Stimulated activated effector memory CD8-positive, alpha-beta T cell treated with anti-CD3 and anti-CD28 coated beads, Interleukin-12 subunit alpha, Interleukin-12 subunit beta, amount 100 ng/mL, for 72 hours (primary cell): ENCODE results near the gene TIAM1.
A peak's percentile ranks its signal among the peaks of the same experiment; 100 is the strongest.

Experiments
- ATAC-seq: fragments of 150-1000 bp; cut with Tn5 transposase; 2 replicates; pipeline ENCODE4 v1.10.0; 2021
- DNase-seq, 2 donors: peaks; one replicate each; pipeline ENCODE4 v3.0.0; 2021 to 2022; ENCODE audit warnings: low spot score in 2 of 2
- H3K27ac Mint-ChIP-seq: one replicate; pipeline ENCODE4 v1.8.0; 2022; ENCODE audit warnings: mild to moderate bottlenecking, mixed read lengths
- H3K36me3 Mint-ChIP-seq: one replicate; pipeline ENCODE4 v1.8.0; 2022; ENCODE audit warnings: mild to moderate bottlenecking, mixed read lengths
- H3K4me1 Mint-ChIP-seq: one replicate; pipeline ENCODE4 v1.8.0; 2022; ENCODE audit warnings: mixed read lengths
- H3K4me3 Mint-ChIP-seq: one replicate; pipeline ENCODE4 v1.8.0; 2022; ENCODE audit warnings: mild to moderate bottlenecking, mixed read lengths
- H3K9me3 Mint-ChIP-seq: one replicate; pipeline ENCODE4 v1.8.0; 2022; ENCODE audit warnings: mixed read lengths

TIAM1 gene

GRCh38 chr21:31132574-31133242 is 211.4 kb downstream of the TIAM1 start:
- H3K4me3 Mint-ChIP-seq: peak overlapping the region; percentile 62
- DNase-seq: peak; percentile 16 to 65
- peak; percentile 89 for ATAC-seq
- peaks cover 74% of the 10 kb centered on the region for H3K36me3 Mint-ChIP-seq
- peak overlapping the region; percentile 72 for H3K27ac Mint-ChIP-seq
- no peaks in the 10 kb centered on the region for H3K9me3 Mint-ChIP-seq
- H3K4me1 Mint-ChIP-seq: peaks cover 49% of the 10 kb centered on the region

- Mint-ChIP-seq H3K4me1 (peaks cover 49% of the 10 kb centered on the region), H3K36me3 (peaks cover 76% of the 10 kb centered on the region), H3K9me3 (no peaks in the 10 kb centered on the region), H3K4me3 (no peak overlapping the region), H3K27ac (peak overlapping the region; percentile 23)
- ATAC-seq: peak; percentile 78
- DNase-seq: no peak
These were observed 213.2 kb downstream of the TIAM1 start for GRCh38 chr21:31130821-31131220.

DNA sequence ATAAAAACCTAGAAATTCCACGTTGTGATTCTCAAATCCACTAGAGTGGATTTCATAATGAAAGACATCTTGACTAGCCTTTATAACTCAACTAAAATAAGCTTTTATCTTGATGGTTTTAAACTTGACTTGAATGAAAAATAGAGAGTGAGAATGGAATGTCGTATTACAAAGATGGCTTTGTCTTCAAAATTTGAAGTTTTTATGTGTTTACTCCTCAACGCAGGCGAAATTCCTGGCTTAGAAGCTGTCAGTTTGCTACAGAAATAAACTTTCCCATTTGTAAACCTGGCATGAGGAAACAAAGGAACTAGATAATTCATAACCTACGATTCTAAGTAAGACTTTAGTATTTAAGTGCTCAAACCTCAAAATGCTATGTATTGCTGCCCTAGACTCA is 215.8 kb downstream of the TIAM1 start:
- Mint-ChIP-seq H3K4me3 (no peak overlapping the region), H3K27ac (no peak overlapping the region), H3K4me1 (peaks cover 37% of the 10 kb centered on the region), H3K9me3 (no peaks in the 10 kb centered on the region), H3K36me3 (peaks cover 73% of the 10 kb centered on the region)
- ATAC-seq (no peak), DNase-seq (no peak)

- H3K36me3 Mint-ChIP-seq: peaks cover 71% of the 10 kb centered on the region
- H3K27ac Mint-ChIP-seq: no peak overlapping the region
- H3K9me3 Mint-ChIP-seq: no peaks in the 10 kb centered on the region
- H3K4me1 Mint-ChIP-seq: no peaks in the 10 kb centered on the region
- H3K4me3 Mint-ChIP-seq: no peak overlapping the region
- no peak for ATAC-seq
- DNase-seq: no peak
These were observed 220.1 kb downstream of the TIAM1 start for GRCh38 chr21:31124010-31124409.

DNA sequence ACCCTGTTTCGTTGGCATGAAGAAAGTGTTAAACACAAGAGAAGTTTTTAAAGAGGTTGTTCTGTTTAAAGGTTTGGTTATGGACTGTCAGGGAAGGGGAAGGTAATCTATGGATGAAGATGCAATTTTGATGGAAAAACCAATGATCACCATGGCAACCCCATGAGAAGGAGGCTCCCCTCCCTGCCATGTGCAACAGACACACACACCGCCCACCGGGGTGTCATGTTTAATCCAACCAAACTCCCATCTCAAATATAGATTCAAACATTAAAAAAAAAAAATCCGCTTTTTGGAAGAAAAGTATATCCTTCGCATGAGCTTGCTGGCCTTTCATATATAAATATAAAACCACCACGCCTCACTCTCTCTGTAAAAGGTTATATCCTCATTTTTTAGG is 224.9 kb downstream of the TIAM1 start:
- H3K4me3 Mint-ChIP-seq: no peak overlapping the region
- ATAC-seq: no peak
- peaks cover 36% of the 10 kb centered on the region for H3K36me3 Mint-ChIP-seq
- H3K27ac Mint-ChIP-seq: no peak overlapping the region
- DNase-seq: no peak
- H3K4me1 Mint-ChIP-seq: no peaks in the 10 kb centered on the region
- no peaks in the 10 kb centered on the region for H3K9me3 Mint-ChIP-seq

DNA sequence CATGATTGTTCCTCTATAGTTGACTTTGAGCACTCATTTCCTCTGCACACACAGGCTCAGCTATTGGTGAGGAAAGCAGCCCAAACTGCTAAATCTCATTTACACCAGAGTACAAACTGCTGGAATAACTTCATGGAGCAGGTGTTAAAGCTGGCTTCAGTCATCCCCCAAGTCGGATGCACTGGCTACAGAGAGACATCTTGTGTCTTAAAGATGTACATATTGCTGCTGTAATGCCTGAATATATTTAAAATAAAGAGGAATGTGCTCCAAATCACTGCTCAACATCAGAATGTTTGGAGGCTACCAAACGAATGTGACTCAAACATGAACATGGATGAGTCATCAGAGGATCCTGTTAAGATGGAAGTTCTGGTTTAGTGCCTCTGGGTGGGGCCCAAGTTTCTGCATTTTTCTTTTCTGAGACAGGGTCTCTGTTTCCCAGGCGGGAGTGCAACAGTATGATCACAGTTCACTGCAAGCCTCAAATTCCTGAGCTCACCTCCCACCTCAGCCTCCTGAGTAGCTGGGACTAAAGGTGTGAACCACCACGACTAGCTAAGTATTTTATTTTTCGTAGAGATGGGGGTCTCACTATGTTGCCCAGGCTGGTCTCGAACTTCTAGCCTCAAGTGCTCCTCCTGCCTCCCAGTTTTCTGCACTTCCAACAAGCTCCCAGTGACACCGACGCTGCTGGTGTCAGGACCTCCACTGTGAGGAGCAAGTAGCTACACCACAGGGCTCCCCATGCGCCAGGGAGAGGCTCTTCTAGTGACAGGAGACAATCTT is 226.7 kb downstream of the TIAM1 start:
- DNase-seq (no peak), ATAC-seq (peak; percentile 65)
- Mint-ChIP-seq H3K27ac (no peak overlapping the region), H3K4me1 (no peaks in the 10 kb centered on the region), H3K9me3 (no peaks in the 10 kb centered on the region), H3K36me3 (peaks cover 25% of the 10 kb centered on the region), H3K4me3 (no peak overlapping the region)

GRCh38 chr21:31115249-31115648 is 228.8 kb downstream of the TIAM1 start:
- Mint-ChIP-seq H3K4me1 (no peaks in the 10 kb centered on the region), H3K27ac (no peak overlapping the region), H3K36me3 (peaks cover 10% of the 10 kb centered on the region), H3K4me3 (no peak overlapping the region), H3K9me3 (no peaks in the 10 kb centered on the region)
- ATAC-seq (no peak), DNase-seq (no peak)

DNA sequence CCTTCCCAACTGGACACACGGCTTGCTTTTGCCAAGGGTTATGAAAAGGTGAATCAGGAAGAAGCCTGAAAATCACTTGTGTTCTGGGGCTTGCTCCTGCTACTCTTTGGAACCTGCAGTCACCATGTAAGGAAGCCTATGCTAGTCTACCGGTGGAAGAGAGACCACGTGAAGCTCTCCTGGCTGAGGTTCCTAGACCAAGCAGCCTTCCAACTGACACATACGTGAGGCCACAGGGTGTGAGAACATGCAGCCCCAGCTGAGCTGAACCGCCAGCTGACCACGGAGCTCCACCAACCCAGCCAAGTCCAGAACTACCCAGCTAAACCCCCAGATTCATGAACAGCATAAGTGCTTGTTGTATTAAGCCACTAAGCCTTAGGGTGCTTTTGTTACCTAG is 233.0 kb downstream of the TIAM1 start:
- no peak overlapping the region for H3K4me3 Mint-ChIP-seq
- H3K9me3 Mint-ChIP-seq: no peaks in the 10 kb centered on the region
- ATAC-seq (no peak), DNase-seq (no peak)
- no peaks in the 10 kb centered on the region for H3K4me1 Mint-ChIP-seq
- H3K36me3 Mint-ChIP-seq: no peaks in the 10 kb centered on the region
- no peak overlapping the region for H3K27ac Mint-ChIP-seq

GRCh38 chr21:31110430-31110829 is 233.6 kb downstream of the TIAM1 start:
- ATAC-seq: no peak
- DNase-seq: no peak
- H3K4me3 Mint-ChIP-seq: no peak overlapping the region
- H3K36me3 Mint-ChIP-seq: no peaks in the 10 kb centered on the region
- H3K4me1 Mint-ChIP-seq: no peaks in the 10 kb centered on the region
- no peak overlapping the region for H3K27ac Mint-ChIP-seq
- no peaks in the 10 kb centered on the region for H3K9me3 Mint-ChIP-seq

- H3K27ac Mint-ChIP-seq: no peak overlapping the region
- no peaks in the 10 kb centered on the region for H3K9me3 Mint-ChIP-seq
- H3K4me3 Mint-ChIP-seq: no peak overlapping the region
- no peaks in the 10 kb centered on the region for H3K36me3 Mint-ChIP-seq
- no peak for DNase-seq
- no peaks in the 10 kb centered on the region for H3K4me1 Mint-ChIP-seq
- ATAC-seq: no peak
These were observed 236.2 kb downstream of the TIAM1 start for GRCh38 chr21:31107871-31108270.

GRCh38 chr21:31107176-31107785 is 236.8 kb downstream of the TIAM1 start:
- no peak for DNase-seq
- Mint-ChIP-seq H3K27ac (no peak overlapping the region), H3K36me3 (no peaks in the 10 kb centered on the region), H3K4me3 (no peak overlapping the region), H3K9me3 (no peaks in the 10 kb centered on the region), H3K4me1 (no peaks in the 10 kb centered on the region)
- ATAC-seq: no peak

DNA sequence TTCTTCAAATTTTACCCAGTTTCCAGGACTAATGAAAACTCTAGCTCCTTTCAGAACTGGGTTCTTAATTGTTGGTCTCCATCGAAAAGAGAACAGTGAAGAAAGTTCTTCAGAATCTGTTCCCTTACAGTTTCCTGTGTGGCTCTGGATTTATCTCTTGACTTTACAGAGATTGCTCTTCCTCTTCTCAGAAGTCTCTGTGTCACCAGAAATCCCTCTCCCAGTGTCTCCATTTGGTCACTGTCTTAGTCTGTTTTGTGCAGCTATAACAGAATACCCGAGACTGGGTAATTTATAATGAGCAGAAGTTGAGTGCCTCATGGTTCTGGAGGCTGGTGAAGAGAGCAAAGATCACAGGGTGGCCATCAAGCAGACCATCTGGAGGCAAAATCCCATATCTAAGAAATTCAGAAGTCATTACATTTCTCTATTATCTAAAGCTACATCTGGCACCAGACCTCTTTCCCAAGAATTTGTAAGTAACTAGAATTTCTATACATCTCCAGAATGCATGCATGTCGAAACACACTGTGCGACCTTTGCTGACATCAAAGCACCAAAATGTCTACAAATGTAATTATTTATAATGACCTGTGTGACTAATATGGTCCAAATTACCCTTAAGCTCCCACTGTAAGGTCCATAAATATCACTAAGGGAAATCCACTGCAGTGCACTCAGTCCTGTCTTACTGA is 240.3 kb downstream of the TIAM1 start:
- no peaks in the 10 kb centered on the region for H3K9me3 Mint-ChIP-seq
- no peak overlapping the region for H3K27ac Mint-ChIP-seq
- no peak overlapping the region for H3K4me3 Mint-ChIP-seq
- H3K4me1 Mint-ChIP-seq: peaks cover 9% of the 10 kb centered on the region
- DNase-seq (no peak), ATAC-seq (no peak)
- H3K36me3 Mint-ChIP-seq: no peaks in the 10 kb centered on the region

GRCh38 chr21:31103163-31103562 is 240.9 kb downstream of the TIAM1 start:
- no peak for ATAC-seq
- no peak for DNase-seq
- Mint-ChIP-seq H3K36me3 (no peaks in the 10 kb centered on the region), H3K9me3 (no peaks in the 10 kb centered on the region), H3K27ac (no peak overlapping the region), H3K4me1 (peaks cover 13% of the 10 kb centered on the region), H3K4me3 (no peak overlapping the region)

DNA sequence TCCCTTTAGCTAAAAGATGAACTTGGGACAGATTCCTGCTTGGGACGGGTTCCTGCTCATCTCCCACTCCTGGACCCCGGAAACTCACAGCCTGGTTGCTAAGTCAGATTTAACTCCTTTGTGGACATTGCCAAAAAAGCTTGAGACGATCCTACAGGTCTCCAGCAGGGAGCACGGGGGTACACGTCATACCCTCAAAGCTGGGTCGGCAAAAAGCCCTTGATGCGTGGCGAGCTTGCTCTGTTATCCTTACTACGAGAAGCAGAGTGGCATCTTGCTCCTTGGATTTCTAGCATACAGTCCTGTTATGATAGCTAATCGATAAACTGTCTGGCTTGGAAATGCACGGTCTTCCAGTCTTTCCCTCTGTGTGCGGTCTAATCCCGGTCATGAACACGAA is 244.9 kb downstream of the TIAM1 start:
- no peak for DNase-seq
- Mint-ChIP-seq H3K9me3 (no peaks in the 10 kb centered on the region), H3K36me3 (no peaks in the 10 kb centered on the region), H3K4me3 (peak overlapping the region; percentile 11), H3K4me1 (peaks cover 13% of the 10 kb centered on the region), H3K27ac (no peak overlapping the region)
- peak; percentile 51 for ATAC-seq

- H3K9me3 Mint-ChIP-seq: no peaks in the 10 kb centered on the region
- ATAC-seq (peak; percentile 78), DNase-seq (peak; percentile 64 to 82)
- H3K36me3 Mint-ChIP-seq: no peaks in the 10 kb centered on the region
- peaks cover 13% of the 10 kb centered on the region for H3K4me1 Mint-ChIP-seq
- H3K27ac Mint-ChIP-seq: no peak overlapping the region
- H3K4me3 Mint-ChIP-seq: peak overlapping the region; percentile 11
These were observed 245.5 kb downstream of the TIAM1 start for GRCh38 chr21:31098576-31099005.
